ENCODE results near the gene TECTA.

GRCh38 chr11:121105481-121106195, 4.6 kb downstream of the TECTA start:
- TF ChIP-seq CTCF (IDR thresholded peaks at IDR 0.05) (no peak), POLR2A (IDR thresholded peaks at IDR 0.05) (no peak)
